Right hindlimb (tissue), 1 donor: Measurements from ENCODE around the gene BMPR1B.
"Not testable (repeated sequence)": the region's sequence is repeated elsewhere in the genome, so short reads cannot be mapped to it uniquely, and the experiment has no call there.

Experiments
- DNase-seq: peaks from one replicate; pipeline ENCODE4 v3.0.0-alpha.2; 2018

BMPR1B gene

DNA sequence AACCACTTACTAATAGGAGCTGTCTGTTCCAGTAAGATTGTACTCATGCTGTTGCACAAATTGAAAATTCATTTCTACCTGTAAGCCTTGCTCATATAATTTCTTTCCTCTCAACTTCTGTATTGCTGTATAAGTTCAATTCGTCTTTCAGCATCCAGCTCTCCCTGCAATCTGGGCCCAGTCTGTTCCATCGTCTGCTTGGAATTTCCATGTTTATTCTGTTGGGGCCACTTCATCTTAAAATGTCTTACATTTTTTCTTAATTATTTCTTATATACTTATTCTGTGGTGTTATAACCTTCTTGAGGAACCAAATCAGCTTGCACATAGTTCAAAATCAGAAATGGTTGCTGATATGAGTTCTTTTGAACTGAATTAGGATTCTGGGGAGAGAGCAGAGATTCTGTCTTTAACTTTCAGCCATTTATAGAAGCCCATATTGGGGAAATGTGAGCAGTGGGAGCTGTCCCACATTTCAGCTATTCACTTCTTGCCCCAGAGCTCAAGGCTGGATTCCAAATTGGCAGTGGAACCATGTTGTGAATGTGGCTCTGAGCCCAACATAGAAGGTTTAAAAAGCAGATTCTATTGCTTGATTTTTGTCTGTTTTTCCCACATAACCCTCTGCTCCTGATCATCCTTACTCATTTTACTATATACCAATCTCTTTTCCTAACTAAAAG is 291.9 kb downstream of the BMPR1B start:
- peak; percentile 63 for DNase-seq

DNA sequence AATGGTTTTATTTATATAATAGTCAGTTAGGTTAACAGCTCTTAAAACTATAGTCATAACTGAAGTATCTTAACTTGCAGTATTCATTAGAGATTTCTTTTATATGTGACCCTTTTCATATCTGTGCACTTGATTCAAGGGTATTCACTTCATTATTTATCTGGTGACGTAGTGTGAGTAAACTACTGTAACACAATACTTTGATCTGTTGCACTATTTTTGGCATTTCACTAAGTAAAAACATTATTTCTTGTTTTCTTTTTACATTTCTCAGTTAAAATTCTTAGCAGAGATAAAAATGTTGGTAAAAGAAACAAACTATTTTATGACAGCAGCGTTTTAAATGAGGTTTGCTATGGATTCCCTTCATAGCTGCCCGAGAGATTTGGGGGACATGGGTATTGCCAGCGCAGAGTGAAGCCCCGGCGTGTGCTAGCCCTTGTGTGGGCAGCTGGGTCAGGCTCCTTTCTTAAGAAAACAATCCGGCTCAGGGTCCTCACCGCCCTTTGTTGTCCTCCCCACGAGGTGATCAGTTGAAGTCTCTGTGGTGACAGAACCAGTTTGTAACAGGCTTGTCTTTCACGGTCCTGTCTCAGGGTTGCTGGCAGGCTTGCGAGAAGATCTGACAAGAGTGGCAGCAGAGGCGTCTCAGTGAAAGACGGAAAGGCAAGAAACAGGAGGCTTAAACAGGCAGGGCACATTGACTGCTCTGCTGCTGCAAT is 293.4 kb downstream of the BMPR1B start:
- no peak for DNase-seq

DNA sequence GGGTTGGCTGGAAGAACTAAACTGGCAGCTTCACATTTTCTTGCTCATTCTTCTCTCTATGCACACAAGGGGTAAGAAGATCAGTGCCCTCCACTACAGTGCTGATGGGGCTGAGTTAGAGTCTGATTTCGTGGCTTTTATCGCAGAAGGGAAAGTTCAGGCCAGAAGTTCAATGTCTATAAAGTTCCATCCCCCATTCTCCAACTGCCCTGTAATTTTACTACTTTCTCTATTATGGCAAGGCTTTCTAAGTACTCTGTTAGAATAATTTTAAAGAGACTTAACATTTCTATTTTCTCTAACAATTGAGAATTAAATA is 293.9 kb downstream of the BMPR1B start:
- DNase-seq = no peak

DNA sequence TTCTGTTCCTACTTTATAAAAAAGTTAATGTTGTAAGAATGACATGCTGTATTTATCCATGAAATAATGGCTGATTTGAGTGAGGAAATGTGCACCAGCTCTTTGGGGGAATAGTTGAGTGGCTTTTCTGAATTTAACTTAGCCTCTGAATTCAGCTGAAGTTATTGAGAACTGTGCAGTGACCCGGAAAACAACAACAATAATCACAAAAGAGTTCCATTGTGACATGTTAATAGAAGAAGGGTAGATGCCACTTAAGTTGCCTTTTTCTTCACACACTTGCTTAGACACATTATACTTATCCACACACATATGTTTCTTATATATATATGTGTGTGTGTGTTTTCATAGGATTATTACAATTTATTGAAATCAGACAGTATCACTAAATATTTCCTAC is 301.2 kb downstream of the BMPR1B start:
- DNase-seq = no peak

DNA sequence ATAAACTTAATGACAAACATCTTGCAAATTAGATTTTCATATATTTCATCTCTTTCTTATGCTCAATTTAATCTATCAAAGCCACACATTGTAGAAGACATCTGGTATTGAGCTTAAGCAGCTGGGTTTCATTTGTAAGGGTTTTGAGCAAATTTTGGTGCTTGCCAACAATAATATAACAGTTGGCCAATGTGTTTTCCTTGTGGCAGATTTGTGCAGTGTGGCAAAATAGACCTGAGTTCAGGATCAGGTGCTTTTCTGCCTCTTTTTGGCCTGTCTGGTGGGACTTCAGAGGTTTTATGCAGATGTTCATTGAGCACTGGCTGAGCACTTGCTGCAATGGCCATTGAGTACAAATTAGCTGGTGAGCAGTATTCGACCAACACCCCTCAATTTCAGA is 301.9 kb downstream of the BMPR1B start:
- DNase-seq = peak; percentile 48

DNA sequence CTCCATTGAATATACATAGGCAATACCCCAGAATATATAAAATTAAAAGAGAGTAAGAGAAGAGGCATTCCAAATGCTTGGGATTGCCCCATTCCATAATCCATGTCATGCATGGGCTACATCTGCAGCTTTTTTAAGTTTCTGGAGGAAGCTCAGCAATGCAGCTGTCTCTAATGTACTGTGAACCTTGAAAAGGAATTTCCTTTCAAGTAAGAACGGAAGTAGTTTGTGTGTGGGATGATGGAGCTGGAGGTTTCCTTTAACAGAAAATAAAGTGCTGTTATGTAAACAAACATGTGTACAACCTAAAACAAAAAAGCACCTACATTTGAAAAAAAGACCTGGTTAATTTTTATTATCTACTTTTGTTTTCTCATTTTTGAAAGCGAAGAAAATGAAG is 303.5 kb downstream of the BMPR1B start:
- no peak for DNase-seq

DNA sequence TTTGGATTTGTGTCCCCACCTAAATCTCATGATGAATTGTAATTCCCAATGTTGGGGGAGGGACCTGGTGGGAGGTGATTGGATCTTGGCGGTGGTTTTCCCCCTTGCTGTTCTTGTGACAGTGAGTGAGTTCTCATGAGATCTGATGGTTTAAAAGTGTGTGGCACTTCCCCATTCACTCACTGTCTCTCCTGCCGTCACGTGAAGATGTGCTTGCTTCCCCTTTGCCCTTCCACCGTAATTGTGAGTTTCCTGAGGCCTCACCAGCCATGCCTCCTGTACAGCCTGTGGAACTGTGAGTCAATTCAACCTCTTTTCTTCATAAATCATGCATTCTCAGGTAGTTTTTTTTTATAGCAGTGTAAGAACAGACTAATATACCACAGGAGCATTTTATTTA is 304.0 kb downstream of the BMPR1B start:
- not testable (repeated sequence) for DNase-seq

DNA sequence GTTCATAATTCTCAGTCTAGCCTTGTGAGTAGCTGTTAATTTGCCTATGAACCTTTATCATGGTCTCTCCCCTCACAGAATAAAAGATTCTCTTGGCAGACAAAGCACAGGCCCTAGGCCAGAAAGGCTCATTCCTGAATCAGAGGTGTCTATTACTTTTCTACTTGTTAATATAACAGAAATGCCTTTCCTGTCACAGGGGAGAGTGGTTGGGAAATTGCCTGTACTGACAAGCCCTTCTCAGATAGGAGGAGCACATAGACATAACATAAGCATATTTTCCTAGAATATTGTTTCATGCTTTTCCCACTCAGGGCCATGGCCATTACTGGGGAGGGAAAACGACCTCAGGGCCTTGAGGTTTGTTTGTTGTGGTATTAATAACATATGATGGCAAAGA is 308.3 kb downstream of the BMPR1B start:
- no peak for DNase-seq

DNA sequence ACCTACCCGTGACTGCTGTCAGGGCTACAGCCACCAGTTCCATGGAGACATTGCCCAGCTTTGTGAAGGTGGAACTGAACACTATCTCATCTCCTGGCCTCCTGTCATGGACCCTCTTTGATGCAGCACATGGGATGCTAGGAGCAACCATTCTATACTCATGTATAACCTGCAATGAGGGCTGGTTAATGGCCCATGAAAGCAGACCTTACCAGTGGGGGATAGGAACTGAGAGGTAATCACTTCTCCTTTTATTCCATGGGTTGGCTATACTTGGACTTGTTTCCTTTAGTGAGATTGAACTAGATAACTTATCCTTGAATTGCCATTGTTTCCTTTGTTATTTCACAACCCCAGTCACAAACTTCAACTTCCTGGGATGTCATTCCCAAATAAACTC is 310.6 kb downstream of the BMPR1B start:
- no peak for DNase-seq

DNA sequence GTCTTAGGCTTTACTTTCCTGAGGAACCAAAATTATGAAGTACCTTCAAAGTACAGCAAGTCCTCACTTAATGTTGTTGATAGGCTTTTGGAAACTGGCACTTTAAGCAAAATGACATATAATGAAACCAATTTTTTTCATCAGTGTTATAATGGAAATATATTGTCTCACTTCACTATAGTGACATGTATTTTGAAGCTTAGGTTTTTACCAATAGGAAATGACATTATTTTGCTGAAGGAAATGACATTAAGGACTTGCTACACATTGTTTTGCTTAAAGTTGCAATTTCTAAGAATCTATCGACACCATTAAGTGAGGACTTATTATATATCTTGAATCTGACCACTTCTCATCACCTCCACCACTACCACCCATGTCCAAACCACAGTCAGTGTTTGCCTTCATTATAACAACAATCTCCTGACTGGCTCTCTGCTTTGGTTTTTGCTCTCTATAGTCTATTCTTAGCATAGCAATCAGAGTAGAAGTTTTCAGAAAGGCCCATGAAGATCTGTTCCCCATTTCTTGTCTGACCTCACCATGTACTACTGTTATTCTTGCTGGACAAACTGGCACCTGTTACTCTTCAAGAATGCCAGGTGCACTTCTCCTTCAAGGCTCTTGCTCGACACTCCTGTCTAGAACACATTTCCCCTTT is 311.2 kb downstream of the BMPR1B start:
- DNase-seq = no peak

DNA sequence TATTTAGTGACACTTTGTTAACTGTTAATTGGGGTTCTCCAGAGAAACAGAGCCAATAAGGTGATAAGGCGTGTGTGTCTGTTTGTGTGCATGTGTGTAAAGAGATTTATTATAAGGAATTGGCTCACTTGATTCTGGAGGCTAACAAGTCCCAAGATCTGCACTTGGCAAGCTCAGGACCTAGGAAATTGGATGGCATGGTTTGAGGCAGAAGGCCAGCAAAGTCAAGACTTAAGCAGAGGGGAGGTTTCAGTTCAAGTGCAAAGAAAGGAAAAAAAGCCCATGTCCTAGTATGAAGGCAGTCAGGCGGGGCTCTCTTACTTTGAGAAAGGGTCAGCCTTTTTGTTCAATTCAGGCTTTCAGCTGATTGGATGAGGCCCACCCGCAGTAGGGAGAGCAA is 314.1 kb downstream of the BMPR1B start:
- DNase-seq = no peak

DNA sequence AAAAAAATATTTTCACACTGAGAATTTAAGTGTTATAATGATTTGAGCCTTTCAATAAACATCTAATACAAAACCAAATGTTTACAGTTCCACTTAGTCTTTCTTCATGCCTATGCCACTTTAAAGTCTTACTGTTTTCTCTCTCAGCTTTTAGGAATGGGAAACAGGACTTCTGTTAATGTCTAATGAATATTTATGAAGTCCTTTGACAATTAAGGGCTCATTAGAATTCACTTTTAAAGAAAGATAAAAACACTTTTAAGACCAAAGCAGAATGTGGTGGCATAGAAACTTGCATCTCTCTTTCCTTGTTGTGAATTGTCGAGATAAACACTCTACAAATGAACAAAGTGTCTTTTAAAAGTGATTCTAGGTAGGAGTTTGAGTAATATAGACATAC is 315.9 kb downstream of the BMPR1B start:
- DNase-seq = no peak

DNA sequence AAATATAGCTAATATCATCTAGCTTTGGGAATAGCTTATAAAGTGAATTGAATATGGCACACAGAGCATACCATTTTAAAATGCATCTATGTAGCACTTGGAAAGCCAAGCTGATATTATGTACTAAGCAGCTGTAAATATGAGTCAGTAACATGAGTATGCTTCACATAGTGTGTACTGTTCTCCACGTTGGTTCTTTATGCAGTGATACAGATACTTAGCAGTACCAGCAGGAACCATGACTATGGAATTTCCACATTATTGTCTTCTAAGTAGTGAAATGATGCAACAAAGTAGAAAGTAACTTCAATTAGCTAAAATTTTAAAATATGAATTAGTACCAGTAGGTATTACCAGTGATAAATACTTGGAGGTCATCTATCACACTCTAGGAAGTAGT is 320.1 kb downstream of the BMPR1B start:
- no peak for DNase-seq

DNA sequence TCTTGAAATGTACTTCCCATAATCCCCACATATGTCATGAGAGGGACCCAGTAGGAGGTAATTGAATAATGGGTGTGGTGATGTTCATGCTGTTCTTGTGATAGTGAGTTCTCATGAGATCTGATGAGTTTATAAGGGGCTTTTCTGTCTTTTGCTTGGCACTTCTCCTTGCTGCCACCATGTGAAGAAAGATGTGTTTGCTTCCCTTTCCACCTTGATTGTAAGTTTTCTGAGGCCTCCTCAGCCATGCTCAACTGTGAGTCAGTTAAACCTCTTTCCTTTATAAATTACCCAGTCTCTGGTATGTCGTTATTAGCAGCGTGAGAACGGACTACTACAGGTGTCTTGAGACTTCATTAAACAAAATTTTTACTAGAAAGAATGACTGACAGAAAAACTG is 323.2 kb downstream of the BMPR1B start:
- DNase-seq = no peak

DNA sequence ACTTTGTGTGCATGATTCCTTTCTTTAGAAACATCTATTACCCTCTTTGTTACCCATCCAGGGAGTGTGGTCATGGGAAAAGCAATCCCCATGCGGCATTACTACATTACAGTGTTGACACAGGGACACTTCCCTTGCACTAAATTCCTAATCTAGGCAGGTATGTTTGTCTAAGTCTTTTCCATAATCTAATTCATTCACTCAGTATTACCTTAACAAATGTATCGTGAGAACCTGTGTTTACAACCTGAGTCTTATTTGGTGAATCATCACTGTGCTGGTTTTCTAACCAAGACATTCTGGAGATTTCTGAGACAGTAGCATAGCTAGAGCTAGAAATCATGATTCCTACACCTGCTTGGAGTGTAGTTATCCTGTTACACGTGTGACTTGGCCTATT is 326.8 kb downstream of the BMPR1B start:
- no peak for DNase-seq

DNA sequence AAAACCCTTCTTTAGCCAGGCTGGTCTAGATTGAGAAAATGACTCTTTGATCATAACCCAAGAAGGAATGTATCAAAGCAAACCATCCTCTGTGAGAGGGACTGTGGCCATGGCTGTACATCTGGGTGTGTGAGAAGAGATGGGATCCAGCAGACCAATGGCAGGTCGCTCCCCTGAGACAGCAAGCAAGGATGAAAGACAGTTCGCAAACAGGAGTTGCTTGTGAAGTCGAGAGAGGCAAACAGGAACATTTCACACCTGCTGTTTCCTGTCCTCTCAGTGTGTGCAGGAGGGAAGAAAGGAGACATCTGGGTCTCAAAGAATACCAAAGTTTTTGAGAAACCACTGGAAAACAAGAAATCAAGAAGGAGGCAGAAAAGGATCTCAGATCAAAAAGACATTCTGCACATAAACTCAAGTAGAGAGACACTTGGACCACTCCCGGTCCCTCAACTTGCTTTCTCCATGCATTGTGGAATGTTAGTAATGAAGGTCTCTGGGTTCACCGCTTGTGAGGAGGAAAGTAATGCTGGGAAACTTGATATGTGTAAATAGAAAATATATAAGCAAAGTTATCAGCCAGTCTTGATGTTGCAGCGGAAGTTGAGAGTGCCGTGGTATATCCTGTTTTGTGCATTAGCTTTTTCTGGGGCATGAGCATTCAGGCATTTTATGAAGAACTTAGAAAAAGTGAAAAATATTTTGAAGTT is 327.5 kb downstream of the BMPR1B start:
- no peak for DNase-seq

DNA sequence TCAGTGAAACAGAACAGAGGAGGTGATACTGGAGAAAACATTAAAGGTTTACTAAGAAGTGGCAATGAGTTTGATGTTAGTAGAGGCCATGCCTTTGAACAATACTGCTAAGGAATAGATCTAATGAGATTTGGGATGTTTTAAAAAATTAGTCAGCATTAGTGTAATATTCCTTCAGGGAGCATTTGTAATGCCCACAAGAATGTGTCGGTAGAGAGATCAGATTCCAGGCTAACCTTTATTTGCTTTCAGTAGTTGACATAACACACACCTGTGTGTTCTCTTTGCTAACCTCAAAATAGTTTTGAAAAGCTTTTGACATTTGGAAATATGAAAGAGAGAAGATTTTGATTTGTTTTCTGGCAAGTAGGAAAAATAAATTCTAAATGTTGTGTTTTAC is 328.8 kb downstream of the BMPR1B start:
- no peak for DNase-seq

DNA sequence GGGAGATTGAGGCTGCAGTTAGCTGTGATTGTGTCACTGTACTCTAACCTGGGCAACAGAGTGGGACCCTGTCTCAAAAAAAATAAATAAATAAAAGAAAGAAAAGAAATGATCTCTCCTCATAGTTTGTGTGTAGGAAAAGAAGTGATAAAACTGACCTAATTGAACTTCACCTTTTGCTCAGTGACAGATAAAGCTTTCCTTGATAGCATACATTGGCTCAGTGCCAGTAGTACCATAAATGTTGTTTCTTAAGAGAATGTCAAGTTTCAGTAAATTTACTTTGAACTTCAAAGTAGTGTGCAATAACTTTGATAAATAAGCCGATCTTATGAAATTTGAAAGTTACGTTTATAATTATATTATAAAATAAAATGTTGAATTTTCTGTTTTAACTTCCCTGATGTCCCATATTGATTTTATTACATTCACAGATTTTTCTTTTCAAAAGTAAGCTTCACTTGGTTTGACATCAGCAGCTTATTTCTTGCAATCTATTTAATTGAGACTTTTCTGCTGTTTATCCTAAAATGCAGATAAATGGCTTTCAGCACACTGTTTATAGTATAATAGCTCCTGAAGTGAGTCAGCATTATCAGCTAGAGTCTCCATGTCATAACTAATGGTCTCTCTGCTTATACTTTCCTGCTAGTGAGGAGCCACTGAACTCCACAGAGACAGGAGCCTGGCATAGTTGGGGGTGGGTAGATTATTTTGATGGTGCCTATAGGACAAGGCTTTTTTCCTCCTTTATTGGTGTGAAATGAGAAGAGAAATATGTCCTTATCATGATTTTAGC is 330.1 kb downstream of the BMPR1B start:
- no peak for DNase-seq

DNA sequence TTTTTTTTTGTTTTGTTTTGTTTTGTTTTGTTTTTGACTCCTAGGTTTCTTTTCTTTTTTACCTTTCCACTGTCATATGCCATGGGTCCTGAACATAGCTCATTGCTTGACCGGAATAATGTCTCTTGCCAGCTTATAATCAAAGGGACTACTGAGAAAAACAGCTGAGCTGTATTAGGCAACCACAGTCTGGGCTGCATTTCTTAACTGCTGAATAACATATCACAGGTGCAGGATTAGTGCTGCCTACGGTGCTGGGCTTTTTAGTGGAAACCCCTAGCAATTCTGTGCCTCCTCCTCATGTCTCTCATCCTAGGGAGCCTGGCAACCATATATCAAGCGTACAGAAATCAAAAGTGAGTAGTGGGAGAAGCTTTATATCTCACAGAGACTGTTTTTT is 333.5 kb downstream of the BMPR1B start:
- peak; percentile 41 for DNase-seq

DNA sequence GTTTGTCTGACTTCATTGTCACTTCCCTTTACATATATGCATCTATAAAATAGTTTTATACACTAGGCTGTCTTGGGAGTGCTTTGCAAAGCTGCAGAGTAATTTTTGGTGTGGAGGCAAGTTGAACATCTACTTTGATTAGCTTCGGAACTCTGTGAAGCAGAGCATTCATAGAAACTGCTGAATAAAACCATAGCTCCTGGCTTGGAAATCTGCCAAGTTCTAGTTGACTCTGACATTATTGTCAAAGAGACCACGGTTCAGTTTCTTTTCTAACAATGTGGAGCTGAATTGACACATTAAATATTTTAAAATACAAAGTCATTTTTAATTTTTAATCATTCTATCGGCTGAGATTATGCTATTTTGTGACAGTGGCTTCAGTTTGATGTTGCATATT is 335.0 kb downstream of the BMPR1B start:
- no peak for DNase-seq

DNA sequence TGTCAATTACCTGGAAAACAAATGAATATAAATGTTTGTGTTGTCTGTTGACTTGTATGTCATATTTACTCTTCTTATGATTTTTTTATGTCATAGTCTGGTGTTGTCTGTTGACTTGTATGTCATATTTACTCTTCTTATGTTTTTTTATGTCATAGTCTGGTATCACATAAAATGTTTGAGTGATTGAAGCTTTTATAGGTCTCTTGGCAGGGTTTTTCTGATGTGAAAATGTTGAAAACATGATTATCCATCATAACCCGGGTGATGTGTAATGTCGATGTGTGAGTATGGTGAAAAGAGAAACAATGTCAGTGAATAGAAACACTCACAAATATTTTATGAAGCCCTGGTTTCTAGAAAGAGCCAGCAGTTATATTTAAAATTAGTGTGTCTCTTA is 335.7 kb downstream of the BMPR1B start:
- DNase-seq = no peak

DNA sequence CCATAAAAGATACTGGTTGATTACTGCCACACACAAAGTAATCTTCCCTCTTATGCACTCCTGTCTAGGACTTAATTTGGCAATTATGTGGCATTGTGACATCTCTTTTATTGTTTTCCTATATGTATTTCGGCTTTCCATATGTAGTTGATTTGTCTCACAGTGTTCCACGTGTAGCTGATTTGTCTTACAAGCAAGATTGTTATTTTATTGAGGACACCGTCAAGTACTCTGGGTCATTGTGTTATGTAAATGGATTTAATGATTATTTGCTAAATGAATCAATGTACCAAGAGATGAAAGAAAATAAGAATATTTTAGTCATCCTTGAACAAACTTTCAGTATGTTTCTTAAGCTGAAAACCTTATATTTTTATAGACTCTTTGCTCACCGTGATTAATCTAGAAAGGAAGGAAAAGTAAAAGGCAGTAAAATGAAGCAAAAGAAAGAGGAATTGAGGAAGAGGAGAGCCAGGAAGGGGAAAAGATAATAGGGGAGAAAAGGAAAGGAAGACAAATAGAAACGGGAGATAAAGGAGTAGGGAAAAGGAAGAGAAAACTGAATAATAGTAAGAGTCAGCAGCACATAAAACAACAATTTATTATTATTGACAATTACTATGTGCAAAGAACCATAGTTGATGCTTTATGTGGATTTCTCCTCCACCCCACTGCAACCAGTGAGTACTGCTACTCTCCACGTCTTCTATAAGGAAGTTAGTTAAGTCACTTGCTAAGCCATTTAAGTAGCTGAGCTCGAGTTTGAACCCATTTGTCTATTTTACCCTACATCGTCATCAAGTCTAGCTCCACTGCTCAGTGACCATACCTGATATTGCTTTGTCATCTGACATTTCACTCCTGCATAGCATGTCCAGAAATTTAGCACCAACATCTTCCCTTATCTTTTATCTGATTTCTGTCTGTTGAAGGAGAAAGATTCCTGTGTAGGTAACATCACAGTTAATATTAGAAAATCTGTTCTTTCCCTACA is 336.5 kb downstream of the BMPR1B start:
- DNase-seq = no peak
